Measurements from ENCODE around the gene PON3. TPM values are rescaled to one million over a fixed set of nuclear protein-coding genes. Genes with fewer than 3 reads are reported as not detected.

Gene PON3
- total and polyA plus RNA-seq, 2 of the 13 experiments (the other 11 are each of a cell fraction or from before 2014, with no cell fraction given), result 23.6 to 37.8 TPM

DNA sequence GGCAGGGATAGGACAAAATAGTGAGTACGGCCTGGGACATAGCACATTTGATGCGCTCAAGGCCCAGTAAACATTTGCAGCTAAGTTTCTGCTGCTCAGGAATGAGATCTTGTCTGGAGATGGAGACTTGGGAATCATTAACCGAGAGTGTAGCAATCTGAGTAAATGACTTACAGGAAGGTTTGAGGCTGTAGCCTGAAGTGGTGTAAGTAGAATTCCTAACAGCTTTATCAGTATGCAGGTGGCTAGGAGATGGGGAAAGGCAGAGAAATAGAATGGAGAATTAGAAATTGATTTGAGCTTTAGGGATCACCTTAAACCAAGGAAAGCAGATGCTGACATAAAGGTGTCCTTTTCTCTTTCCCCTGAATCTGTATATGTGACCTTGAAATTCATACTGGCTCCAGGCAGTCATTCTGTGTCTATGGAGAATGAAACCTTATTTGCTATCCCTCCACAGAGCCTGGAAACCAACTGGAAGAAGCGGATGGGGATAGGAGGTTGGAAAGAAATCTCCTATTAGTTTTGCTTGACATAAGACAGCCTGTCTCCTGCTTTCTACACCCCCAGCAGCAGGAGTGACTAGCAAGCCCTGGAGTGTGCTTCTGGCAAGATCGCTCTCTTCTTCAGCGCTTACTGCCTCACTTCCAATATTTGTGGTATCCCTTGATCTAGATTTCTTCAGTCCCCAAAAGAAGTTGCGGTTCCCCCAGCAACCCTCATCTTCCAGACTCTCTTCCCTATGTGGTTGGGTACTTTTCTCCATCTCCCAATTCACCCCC is 45.1 kb upstream of the PON3 start (continued):
- no peak for TF ChIP-seq RAD21 (CRISPR knock-in tag; IDR thresholded peaks at IDR 0.05)
- TF ChIP-seq, protein P1, sequence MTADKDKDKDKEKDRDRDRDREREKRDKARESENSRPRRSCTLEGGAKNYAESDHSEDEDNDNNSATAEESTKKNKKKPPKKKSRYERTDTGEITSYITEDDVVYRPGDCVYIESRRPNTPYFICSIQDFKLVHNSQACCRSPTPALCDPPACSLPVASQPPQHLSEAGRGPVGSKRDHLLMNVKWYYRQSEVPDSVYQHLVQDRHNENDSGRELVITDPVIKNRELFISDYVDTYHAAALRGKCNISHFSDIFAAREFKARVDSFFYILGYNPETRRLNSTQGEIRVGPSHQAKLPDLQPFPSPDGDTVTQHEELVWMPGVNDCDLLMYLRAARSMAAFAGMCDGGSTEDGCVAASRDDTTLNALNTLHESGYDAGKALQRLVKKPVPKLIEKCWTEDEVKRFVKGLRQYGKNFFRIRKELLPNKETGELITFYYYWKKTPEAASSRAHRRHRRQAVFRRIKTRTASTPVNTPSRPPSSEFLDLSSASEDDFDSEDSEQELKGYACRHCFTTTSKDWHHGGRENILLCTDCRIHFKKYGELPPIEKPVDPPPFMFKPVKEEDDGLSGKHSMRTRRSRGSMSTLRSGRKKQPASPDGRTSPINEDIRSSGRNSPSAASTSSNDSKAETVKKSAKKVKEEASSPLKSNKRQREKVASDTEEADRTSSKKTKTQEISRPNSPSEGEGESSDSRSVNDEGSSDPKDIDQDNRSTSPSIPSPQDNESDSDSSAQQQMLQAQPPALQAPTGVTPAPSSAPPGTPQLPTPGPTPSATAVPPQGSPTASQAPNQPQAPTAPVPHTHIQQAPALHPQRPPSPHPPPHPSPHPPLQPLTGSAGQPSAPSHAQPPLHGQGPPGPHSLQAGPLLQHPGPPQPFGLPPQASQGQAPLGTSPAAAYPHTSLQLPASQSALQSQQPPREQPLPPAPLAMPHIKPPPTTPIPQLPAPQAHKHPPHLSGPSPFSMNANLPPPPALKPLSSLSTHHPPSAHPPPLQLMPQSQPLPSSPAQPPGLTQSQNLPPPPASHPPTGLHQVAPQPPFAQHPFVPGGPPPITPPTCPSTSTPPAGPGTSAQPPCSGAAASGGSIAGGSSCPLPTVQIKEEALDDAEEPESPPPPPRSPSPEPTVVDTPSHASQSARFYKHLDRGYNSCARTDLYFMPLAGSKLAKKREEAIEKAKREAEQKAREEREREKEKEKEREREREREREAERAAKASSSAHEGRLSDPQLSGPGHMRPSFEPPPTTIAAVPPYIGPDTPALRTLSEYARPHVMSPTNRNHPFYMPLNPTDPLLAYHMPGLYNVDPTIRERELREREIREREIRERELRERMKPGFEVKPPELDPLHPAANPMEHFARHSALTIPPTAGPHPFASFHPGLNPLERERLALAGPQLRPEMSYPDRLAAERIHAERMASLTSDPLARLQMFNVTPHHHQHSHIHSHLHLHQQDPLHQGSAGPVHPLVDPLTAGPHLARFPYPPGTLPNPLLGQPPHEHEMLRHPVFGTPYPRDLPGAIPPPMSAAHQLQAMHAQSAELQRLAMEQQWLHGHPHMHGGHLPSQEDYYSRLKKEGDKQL (CRISPR knock-in tag; IDR thresholded peaks at IDR 0.05; ENCODE audit: low read depth), result no peak
- no peak for TF ChIP-seq ZNF841 (CRISPR knock-in tag; IDR thresholded peaks at IDR 0.05; ENCODE audit: borderline replicate concordance)
- TF ChIP-seq SP1 (IDR thresholded peaks at IDR 0.05), result no peak
- TF ChIP-seq SP1 (CRISPR knock-in tag; IDR thresholded peaks at IDR 0.05), result no peak
- no peak for TF ChIP-seq HNRNPK (IDR thresholded peaks at IDR 0.05; ENCODE audit: low read depth, low read length, poor library complexity, severe bottlenecking)
- TF ChIP-seq SPEN (CRISPR knock-in tag; IDR thresholded peaks at IDR 0.05; ENCODE audit: low read depth), result no peak
- no peak for TF ChIP-seq REPIN1 (CRISPR knock-in tag; IDR thresholded peaks at IDR 0.05; ENCODE audit: borderline replicate concordance, low read depth)
- TF ChIP-seq NPAS2 (CRISPR knock-in tag; IDR thresholded peaks at IDR 0.05; ENCODE audit: borderline replicate concordance), result no peak
- TF ChIP-seq SIX1 (CRISPR knock-in tag; IDR thresholded peaks at IDR 0.05; ENCODE audit: borderline replicate concordance), result peak; percentile 69; the same call in 1 of the 2 replicates
- no peak for TF ChIP-seq HNRNPLL (IDR thresholded peaks at IDR 0.05; ENCODE audit: low read depth, low read length, poor library complexity, severe bottlenecking)
- no peak for TF ChIP-seq ZNF615 (CRISPR knock-in tag; IDR thresholded peaks at IDR 0.05; ENCODE audit: borderline replicate concordance)
- TF ChIP-seq PAF1 (CRISPR knock-in tag; IDR thresholded peaks at IDR 0.05), result no peak
- TF ChIP-seq ERF (CRISPR knock-in tag; IDR thresholded peaks at IDR 0.05), result no peak
- no peak for TF ChIP-seq AGO1 (IDR thresholded peaks at IDR 0.05; ENCODE audit: low read depth, low read length, poor library complexity, severe bottlenecking)
- TF ChIP-seq ATF1 (CRISPR knock-in tag; IDR thresholded peaks at IDR 0.05), result no peak
- TF ChIP-seq SMC3 (IDR thresholded peaks at IDR 0.05; ENCODE audit: low read length), result no peak
- TF ChIP-seq ZNF776 (CRISPR knock-in tag; IDR thresholded peaks at IDR 0.05), result no peak
- no peak for TF ChIP-seq GLI4 (CRISPR knock-in tag; IDR thresholded peaks at IDR 0.05; ENCODE audit: borderline replicate concordance)
- no peak for TF ChIP-seq ZNF839 (CRISPR knock-in tag; IDR thresholded peaks at IDR 0.05; ENCODE audit: borderline replicate concordance)
- TF ChIP-seq RXRA (CRISPR knock-in tag; IDR thresholded peaks at IDR 0.05), result no peak
- no peak for TF ChIP-seq TBL1XR1 (IDR thresholded peaks at IDR 0.05; ENCODE audit: borderline replicate concordance, low read length, partially characterized antibody)
- TF ChIP-seq SP5 (CRISPR knock-in tag; IDR thresholded peaks at IDR 0.05; ENCODE audit: borderline replicate concordance, low read depth), result no peak
- TF ChIP-seq ATAD3A (CRISPR knock-in tag; IDR thresholded peaks at IDR 0.05), result no peak
- TF ChIP-seq ZKSCAN5 (CRISPR knock-in tag; IDR thresholded peaks at IDR 0.05), result no peak
- no peak for TF ChIP-seq ZNF616 (CRISPR knock-in tag; IDR thresholded peaks at IDR 0.05; ENCODE audit: low read depth)

Measured in HepG2 (cell line).